HepG2 (cell line): ENCODE measurements around the gene PKP4. TPM values are rescaled to one million over a fixed set of nuclear protein-coding genes. Genes with fewer than 3 reads are reported as not detected.
A peak's percentile ranks its signal among the peaks of the same experiment; 100 is the strongest.

Source experiments
- AHDC1 ChIP-seq: sonication (generic); formaldehyde crosslinking; IDR thresholded peaks from 2 replicates; pipeline ENCODE4 v1.5.1; 2020; ENCODE audit warnings: mild to moderate bottlenecking, missing genetic modification reagents, borderline replicate concordance
- BRD4 ChIP-seq: sonication (generic); formaldehyde crosslinking; IDR thresholded peaks from 2 replicates; pipeline ENCODE4 v1.4.0; 2020; ENCODE audit warnings: missing genetic modification reagents
- PBX2 ChIP-seq: IDR thresholded peaks from 2 replicates; pipeline ENCODE4 v1.6.1; 2016; ENCODE audit warnings: control low read depth
- PCBP1 ChIP-seq: fragments of 200-400 bp; formaldehyde crosslinking; IDR thresholded peaks from 2 replicates; pipeline ENCODE4 v1.6.1; 2017; ENCODE audit warnings: mild to moderate bottlenecking, low read depth, low read length, borderline replicate concordance
- SETDB1 ChIP-seq: sonication (generic); formaldehyde crosslinking; IDR thresholded peaks from 2 replicates; pipeline ENCODE4 v1.5.1; 2020; ENCODE audit warnings: missing genetic modification reagents, mild to moderate bottlenecking, borderline replicate concordance
- ZFP91 ChIP-seq: sonication (generic); formaldehyde crosslinking; IDR thresholded peaks from 2 replicates; pipeline ENCODE4 v1.9.0; 2022; ENCODE audit warnings: missing genetic modification reagents, mild to moderate bottlenecking, borderline replicate concordance
- ZHX1 ChIP-seq: sonication (generic); formaldehyde crosslinking; IDR thresholded peaks from 2 replicates; pipeline ENCODE4 v1.8.1; 2022; ENCODE audit warnings: low read depth, mild to moderate bottlenecking, missing genetic modification reagents
- ZNF256 ChIP-seq: sonication (generic); formaldehyde crosslinking; conservative IDR thresholded peaks from 2 replicates; pipeline ENCODE4 v1.4.0; 2020; ENCODE audit warnings: missing genetic modification reagents
- ZNF260 ChIP-seq: sonication (generic); formaldehyde crosslinking; IDR thresholded peaks from 2 replicates; pipeline ENCODE4 v1.4.0; 2020; ENCODE audit warnings: missing genetic modification reagents, low read depth, mild to moderate bottlenecking, borderline replicate concordance
- ZNF280D ChIP-seq: sonication (generic); formaldehyde crosslinking; IDR thresholded peaks from 2 replicates; pipeline ENCODE4 v1.5.1; 2020; ENCODE audit warnings: mild to moderate bottlenecking, missing genetic modification reagents
- ZNF547 ChIP-seq: sonication (generic); formaldehyde crosslinking; IDR thresholded peaks from 2 replicates; pipeline ENCODE4 v1.5.1; 2020; ENCODE audit warnings: mild to moderate bottlenecking, missing genetic modification reagents
- ZNF549 ChIP-seq: sonication (generic); formaldehyde crosslinking; IDR thresholded peaks from 2 replicates; pipeline ENCODE4 v1.5.0; 2020; ENCODE audit warnings: missing genetic modification reagents
- ZNF772 ChIP-seq: sonication (generic); formaldehyde crosslinking; IDR thresholded peaks from 2 replicates; pipeline ENCODE4 v1.5.0; 2020; ENCODE audit warnings: mild to moderate bottlenecking, missing genetic modification reagents
- polyA plus RNA-seq, 8 experiments: library from polyadenylated mRNA; depleted of rRNA in 3 of 8; stranded (reverse) in 7 of 8; unstranded in 1 of 8; fragments of >200 nt; fragmentation: Illumina TruSeq in 4 of 8; extraction: Trizol in 4 of 8; gene quantifications; 2 replicates each; pipeline versions ENCODE4 v1.2.1 to v1.2.3, GENCODE V29; 2011 to 2016; ENCODE audit warnings: low read depth in 4 of 8, missing spikeins in 1 of 8, mixed read lengths in 1 of 8; ENCODE audit not compliant: insufficient read depth in 1 of 8
- total RNA-seq, 5 experiments: library from RNA; depleted of rRNA; stranded (reverse); fragments of >200 nt; fragmentation: Illumina TruSeq; extraction: Trizol; gene quantifications; 2 replicates each; pipeline ENCODE4 v1.2.3, GENCODE V29; 2016; ENCODE audit warnings: low read depth in 1 of 5

Gene PKP4
- total and polyA plus RNA-seq, 2 of the 13 experiments (the other 11 are each of a cell fraction or from before 2014, with no cell fraction given), result 80.9 to 90.5 TPM

- peak; percentile 88; the same call in 1 of the 2 replicates for TF ChIP-seq ZNF280D (CRISPR knock-in tag)
- no peak for TF ChIP-seq PBX2 (CRISPR knock-in tag)
- peak; percentile 89 for TF ChIP-seq ZNF549 (CRISPR knock-in tag)
- TF ChIP-seq ZFP91, result peak; percentile 98
- TF ChIP-seq ZNF260 (CRISPR knock-in tag), result 0 out of 2 replicates have a peak, but pooled peaks have one; percentile 54
- TF ChIP-seq ZNF547 (CRISPR knock-in tag), result peak; percentile 91
- peak; percentile 90 for TF ChIP-seq AHDC1 (CRISPR knock-in tag)
- peak; percentile 88; the same call in 1 of the 2 replicates for TF ChIP-seq ZNF772
- peak; percentile 6; the same call in 1 of the 2 replicates for TF ChIP-seq PCBP1
- no peak for TF ChIP-seq SETDB1 (CRISPR knock-in tag)
- TF ChIP-seq ZHX1, result peak; percentile 97; the same call in 1 of the 2 replicates
- peak; percentile 97 for TF ChIP-seq BRD4 (CRISPR knock-in tag)
- peak; percentile 88 for TF ChIP-seq ZNF256 (CRISPR knock-in tag)
Measured at GRCh38 chr2:158457826-158458616, 1.3 kb downstream of the PKP4 start (continued).
